HL-60/S4 treated with phorbol 12-myristate 13-acetate at 8.2 ng/mL for 4 days and 3 days (cell line): ENCODE data around the gene C3orf20.
"Not testable (repeated sequence)": the region's sequence is repeated elsewhere in the genome, so short reads cannot be mapped to it uniquely, and the experiment has no call there.

ENCODE experiments used
- in situ Hi-C: fragments of 300-500 bp; cut with MboI; formaldehyde crosslinking; loops from 2 replicates; pipeline ENCODE4 v1.15.0; 2022; ENCODE audit warnings: low sequenced_read_pairs

Gene C3orf20

DNA sequence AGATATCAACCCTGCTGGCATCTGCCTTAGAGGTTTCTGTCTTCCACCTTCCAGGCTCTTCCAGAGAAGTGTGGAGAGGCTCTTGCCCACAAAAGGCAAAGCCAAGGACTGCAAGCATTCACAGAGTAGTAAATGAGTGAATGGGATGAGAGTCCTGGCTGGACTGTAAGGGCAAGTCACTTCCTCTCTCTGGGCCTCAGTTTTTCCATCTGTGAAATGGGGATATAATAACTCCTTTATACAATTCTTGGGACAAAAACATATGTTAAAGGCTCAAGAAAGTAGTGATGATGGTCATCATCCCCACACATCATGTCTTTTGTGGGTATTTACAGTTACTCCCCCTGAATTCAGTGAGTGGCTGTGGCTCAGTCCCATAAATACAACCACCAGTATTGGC, 133.1 kb downstream of the C3orf20 start:
- in situ Hi-C loops, result no loop called here

GRCh38 chr3:14808502-14809266, 133.7 kb downstream of the C3orf20 start:
- in situ Hi-C loops, result no loop called here

- in situ Hi-C loops, result not testable (repeated sequence)
Measured at GRCh38 chr3:14809611-14810010, 134.7 kb downstream of the C3orf20 start.

DNA sequence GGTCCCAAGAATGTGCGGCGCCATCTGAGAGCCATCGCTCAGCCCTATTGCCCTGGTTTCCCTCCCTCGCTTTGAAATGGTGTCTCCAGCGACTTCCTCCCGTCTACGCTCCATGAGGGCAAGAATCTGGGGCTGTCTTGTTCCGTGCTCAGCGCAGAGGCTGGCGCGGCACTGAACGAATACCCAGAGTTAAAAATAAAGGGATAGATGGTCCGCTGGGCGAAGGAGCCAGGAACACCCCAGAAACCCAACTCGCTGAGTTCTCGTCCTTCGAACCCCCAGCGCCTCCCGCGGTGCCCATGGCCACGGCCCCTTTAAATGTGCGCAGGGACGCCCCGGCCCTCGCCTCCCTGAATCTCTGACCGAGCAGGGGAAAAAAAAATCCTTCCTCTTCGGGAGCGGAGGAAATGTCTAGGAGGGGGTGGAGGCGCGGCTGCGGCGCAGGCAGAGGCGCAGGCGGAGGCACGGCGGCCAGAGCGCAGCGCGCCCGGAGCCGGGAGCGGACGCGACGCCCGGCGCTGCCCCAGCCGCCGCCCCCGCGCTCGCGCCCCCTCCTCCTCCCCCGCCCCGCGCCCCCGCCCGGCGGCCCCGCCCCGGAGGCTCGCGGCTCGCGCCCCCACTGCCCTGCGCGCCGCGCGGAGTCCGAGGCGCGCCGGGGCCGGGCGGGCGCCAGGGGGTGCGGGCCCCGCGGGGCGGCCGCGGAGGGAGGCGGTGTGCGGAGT, 135.3 kb downstream of the C3orf20 start:
- in situ Hi-C loops, result no loop called here

DNA sequence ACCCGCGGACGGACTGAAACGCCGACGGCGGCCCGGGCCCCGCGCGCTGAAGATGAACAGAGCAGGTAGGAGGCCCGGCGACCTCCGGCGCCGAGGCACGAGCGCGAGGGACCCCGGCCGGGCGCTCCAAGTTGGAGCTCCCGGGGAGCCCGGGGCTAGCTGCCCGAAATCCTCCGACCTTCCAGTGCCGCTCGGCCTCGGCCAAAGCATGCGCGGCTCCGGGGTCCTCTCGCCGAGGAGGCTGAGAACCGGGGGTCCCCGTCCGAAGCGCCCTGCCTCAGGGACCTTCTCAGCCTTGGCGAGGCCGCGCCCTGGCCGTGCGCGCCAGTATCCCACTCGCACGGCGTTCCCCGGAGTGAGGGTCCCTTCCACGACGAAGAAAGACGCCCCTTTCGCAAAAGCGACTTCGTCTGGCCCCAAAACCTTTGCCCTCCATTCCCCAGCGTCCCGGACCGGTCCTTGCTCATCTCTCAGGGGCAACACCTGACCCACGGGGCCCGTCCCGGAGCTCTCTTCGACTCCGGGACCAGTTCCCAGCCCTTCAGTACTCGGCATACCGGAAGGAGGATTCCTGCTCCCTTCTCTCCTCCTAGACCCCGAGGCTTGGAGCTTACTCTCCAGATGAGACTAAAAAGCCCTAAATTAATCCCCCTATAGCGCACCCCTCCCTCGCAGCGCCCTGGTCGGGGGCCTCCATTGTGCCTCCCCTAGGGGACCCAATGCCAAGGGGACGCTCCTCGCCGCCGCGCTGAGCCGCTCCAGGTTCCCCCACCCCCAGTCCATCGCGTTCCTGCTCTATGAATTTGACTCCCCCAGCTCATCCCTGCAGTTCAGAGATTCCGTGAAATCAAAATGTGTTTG, 136.1 kb downstream of the C3orf20 start:
- in situ Hi-C loops, result no loop called here

DNA sequence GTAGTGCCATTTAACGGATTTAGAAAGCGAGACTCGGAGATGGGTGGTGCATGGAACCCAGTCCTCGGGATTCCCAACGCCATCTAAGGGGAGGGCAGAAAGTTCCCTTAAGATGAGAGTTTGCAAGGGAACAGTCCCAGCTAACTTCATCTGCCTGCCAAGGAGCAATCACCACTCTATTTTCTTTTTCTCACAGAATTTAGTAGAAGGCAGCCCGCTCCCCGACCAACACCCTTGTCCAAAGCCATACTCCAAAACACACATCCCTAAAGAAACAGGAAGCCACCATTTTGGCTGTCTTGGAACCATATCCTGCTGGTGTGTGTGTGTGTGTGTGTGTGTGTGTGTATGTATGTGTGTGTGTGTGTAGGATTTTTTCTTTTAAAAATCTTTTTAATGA, 136.7 kb downstream of the C3orf20 start:
- in situ Hi-C loops, result no loop called here

DNA sequence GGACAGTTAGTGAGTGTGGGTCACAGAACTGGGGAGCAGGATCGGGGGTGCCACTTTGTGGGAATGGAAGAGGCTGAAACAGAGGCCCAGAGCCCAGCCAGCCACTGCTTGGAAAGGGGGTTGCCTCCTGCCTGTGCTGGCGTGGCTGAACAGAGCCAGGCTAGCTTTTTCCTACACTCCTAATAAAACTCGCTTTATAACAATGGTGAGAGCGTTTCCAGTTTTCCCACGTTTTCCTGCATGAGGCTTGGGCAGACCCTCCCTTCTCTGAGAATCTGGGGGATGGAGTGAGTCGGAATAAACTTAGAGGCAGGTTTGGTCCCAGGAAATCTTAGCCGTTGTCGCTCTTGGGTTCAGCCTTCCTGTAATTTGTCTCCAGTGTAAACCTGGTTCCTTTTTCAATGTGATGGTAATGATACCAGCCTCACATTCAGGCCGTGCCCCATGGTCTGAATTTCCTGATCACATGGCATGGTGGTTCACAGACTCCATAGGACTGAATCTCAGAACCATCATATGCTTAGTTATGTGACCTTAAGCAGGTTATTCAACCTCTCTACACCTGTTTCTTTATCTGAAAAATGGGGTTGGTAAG, 137.4 kb downstream of the C3orf20 start:
- in situ Hi-C loops, result no loop called here

GRCh38 chr3:14814411-14814871, 139.5 kb downstream of the C3orf20 start:
- in situ Hi-C loops, result no loop called here

DNA sequence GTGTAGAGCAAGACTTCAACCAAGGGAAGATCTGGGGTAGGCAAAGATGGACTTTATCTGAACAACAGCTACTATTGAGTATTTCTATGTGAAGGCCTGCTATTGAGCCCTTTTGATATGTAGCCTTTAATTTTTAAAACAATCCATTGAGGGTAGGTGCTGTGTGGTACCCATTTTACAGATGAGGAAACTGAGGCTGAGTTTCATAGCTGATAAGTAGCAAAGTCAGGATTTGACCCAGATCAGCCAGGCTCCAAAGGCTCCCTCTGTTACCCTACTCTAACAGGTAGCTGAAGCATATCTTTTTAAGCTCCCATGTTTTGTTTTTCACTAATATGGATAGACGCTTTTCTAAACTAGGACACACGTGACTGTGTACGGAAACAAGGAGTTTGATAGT, 141.4 kb downstream of the C3orf20 start:
- in situ Hi-C loops, result no loop called here

DNA sequence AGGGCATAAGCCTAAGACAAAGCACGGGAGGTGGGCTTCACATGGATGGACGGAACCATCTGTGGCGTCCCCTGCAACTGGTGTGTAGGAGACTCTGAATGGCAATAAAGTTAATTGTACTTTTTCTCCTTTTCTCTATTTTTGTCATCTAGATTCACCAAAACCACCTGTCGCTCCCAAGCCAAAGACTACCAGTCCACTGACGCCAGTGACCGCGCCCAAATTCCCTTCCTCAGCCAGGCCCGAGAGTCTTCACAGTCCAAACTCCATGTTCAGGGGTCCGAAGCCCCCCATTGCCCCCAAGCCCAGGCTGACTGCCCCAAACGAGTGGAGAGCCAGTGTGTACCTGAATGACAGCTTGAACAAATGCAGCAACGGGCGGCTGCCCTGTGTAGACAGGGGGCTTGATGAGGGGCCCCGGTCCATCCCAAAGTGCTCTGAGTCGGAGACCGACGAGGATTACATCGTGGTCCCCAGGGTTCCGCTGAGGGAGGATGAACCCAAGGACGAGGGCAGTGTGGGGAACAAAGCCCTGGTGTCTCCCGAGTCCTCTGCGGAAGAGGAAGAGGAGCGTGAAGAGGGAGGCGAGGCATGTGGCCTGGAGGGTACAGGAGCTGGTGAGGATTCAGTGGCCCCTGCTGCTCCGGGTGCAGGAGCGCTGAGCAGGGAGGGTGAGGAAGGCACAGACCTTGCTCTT, 144.0 kb downstream of the C3orf20 start, which contains the start of gene FGD5:
TSS of gene FGD5 (plus strand) at position 159 of the 697 bp plus-strand sequence. CDS start at position 269, 110 bp downstream.
- in situ Hi-C loops, result no loop called here

- in situ Hi-C loops, result no loop called here
Measured at GRCh38 chr3:14819671-14820070, 144.7 kb downstream of the C3orf20 start.

- in situ Hi-C loops, result no loop called here
Measured at GRCh38 chr3:14820156-14820555, 145.2 kb downstream of the C3orf20 start.

DNA sequence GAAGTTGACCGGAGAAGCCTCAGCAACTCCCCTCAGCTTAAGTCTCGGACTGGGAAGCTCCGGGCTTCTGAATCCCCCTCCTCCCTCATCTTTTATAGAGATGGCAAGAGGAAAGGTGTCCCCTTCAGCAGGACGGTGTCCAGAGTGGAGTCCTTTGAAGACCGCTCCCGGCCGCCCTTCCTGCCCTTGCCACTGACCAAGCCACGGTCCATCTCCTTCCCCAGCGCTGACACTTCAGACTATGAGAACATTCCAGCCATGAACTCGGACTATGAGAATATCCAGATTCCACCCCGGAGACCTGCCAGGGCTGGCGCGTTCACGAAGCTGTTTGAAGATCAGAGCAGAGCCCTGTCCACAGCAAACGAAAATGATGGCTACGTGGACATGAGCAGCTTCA, 146.2 kb downstream of the C3orf20 start:
- in situ Hi-C loops, result no loop called here

GRCh38 chr3:14822134-14822533, 147.2 kb downstream of the C3orf20 start:
- in situ Hi-C loops, result no loop called here
